ENCODE results near the gene PDCD10.
A peak's percentile ranks its signal among the peaks of the same experiment; 100 is the strongest.

Gene PDCD10

DNA sequence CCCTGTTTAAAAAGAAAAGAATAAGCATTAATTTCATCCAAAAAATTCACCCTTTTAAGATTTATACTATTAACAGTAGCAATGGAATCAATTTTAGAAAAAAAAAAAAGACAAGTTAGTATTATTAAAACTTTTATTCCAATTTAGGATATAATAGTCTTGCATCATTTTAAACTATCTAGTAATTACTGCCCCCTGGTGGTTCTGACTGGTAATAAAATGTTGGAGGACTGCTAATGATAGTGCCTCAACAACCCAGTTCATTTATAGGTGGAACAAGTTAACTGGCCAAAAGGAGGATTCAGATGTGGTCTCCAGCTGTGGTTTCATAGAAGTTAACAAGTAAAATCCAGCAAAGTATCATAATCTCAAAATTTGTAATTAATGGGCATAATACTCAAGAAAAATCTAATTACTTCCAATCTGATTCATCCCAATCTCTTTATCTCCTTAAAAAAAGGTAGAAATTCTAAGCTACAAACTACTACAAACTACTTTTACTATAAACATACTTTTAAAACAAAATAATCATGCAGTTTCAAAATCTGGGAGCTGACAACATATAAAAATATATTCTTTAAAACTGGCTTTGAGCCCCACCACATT lies 50.2 kb downstream of the PDCD10 start:
- DNase-seq (ENCODE audit: low read depth in 1 of 2, low spot score in 1 of 2), result peak; percentile 8 to 65
- Histone ChIP-seq H3K27me3 (ENCODE audit: insufficient read depth, poor library complexity, severe bottlenecking) (no peaks in the 10 kb centered on the region), H3K27ac (replicated peaks) (no peak overlapping the region), H3K4me3 (replicated peaks; ENCODE audit: insufficient read depth, low read length) (no peak overlapping the region)
- no peak for TF ChIP-seq GABPA (IDR thresholded peaks at IDR 0.05; ENCODE audit: low read depth)
- TF ChIP-seq REST (IDR thresholded peaks at IDR 0.05; ENCODE audit: insufficient replicate concordance, low read depth), result no peak
- TF ChIP-seq SPI1 (IDR thresholded peaks at IDR 0.05; ENCODE audit: borderline replicate concordance, low read depth), result no peak
- TF ChIP-seq CTCF (IDR thresholded peaks at IDR 0.05; ENCODE audit: insufficient read depth, low read length), result peak; percentile 27
- TF ChIP-seq POLR2AphosphoS5 (IDR thresholded peaks at IDR 0.05; ENCODE audit: low read depth), result no peak

- TF ChIP-seq POLR2AphosphoS5 (IDR thresholded peaks at IDR 0.05; ENCODE audit: low read depth), result no peak
- no peak for TF ChIP-seq REST (IDR thresholded peaks at IDR 0.05; ENCODE audit: insufficient replicate concordance, low read depth)
- no peak for TF ChIP-seq SPI1 (IDR thresholded peaks at IDR 0.05; ENCODE audit: borderline replicate concordance, low read depth)
- TF ChIP-seq CTCF (IDR thresholded peaks at IDR 0.05; ENCODE audit: insufficient read depth, low read length), result no peak
- no peak for TF ChIP-seq GABPA (IDR thresholded peaks at IDR 0.05; ENCODE audit: low read depth)
- no peaks in the 10 kb centered on the region for H3K27me3 ChIP-seq (ENCODE audit: insufficient read depth, poor library complexity, severe bottlenecking)
- DNase-seq (ENCODE audit: low read depth in 1 of 2, low spot score in 1 of 2), result no peak
- no peak overlapping the region for H3K27ac ChIP-seq (replicated peaks)
- H3K4me3 ChIP-seq (replicated peaks; ENCODE audit: insufficient read depth, low read length), result no peak overlapping the region
These were observed 55.2 kb downstream of the PDCD10 start for GRCh38 chr3:167679526-167679925.

- Histone ChIP-seq H3K27ac (replicated peaks) (no peak overlapping the region), H3K4me3 (replicated peaks; ENCODE audit: insufficient read depth, low read length) (no peak overlapping the region), H3K27me3 (ENCODE audit: insufficient read depth, poor library complexity, severe bottlenecking) (no peaks in the 10 kb centered on the region)
- DNase-seq (ENCODE audit: low read depth in 1 of 2, low spot score in 1 of 2), result no peak
- TF ChIP-seq REST (IDR thresholded peaks at IDR 0.05; ENCODE audit: insufficient replicate concordance, low read depth) (no peak), SPI1 (IDR thresholded peaks at IDR 0.05; ENCODE audit: borderline replicate concordance, low read depth) (no peak), CTCF (IDR thresholded peaks at IDR 0.05; ENCODE audit: insufficient read depth, low read length) (no peak), POLR2AphosphoS5 (IDR thresholded peaks at IDR 0.05; ENCODE audit: low read depth) (no peak), GABPA (IDR thresholded peaks at IDR 0.05; ENCODE audit: low read depth) (no peak)
These were observed 58.8 kb downstream of the PDCD10 start for GRCh38 chr3:167675848-167676247.

All from HL-60 (cell line).